Esophagus (tissue), 2 donors: ENCODE data around the gene KASH5. TPM values are rescaled to one million over a fixed set of nuclear protein-coding genes. Genes with fewer than 3 reads are reported as not detected.

Source experiments
- H3K27ac ChIP-seq, 2 donors: one replicate each; pipeline ENCODE4 v1.5.1; 2013; ENCODE audit warnings: low read depth in 2 of 2, mild to moderate bottlenecking in 2 of 2, inconsistent platforms in 1 of 2, low read length in 1 of 2, moderate library complexity in 1 of 2
- H3K27me3 ChIP-seq, 2 donors: one replicate each; pipeline ENCODE4 v1.6.1; 2013; ENCODE audit warnings: low read length in 2 of 2, control low read depth in 1 of 2, mild to moderate bottlenecking in 1 of 2; ENCODE audit not compliant: insufficient read depth in 2 of 2, control insufficient read depth in 1 of 2
- H3K36me3 ChIP-seq, 2 donors: one replicate each; pipeline ENCODE4 v1.6.1; 2013; ENCODE audit warnings: low read length in 1 of 2; ENCODE audit not compliant: control insufficient read depth in 2 of 2, insufficient read depth in 2 of 2
- H3K4me1 ChIP-seq, 2 donors: one replicate each; pipeline ENCODE4 v1.6.1; 2013; ENCODE audit warnings: low read length in 1 of 2; ENCODE audit not compliant: control insufficient read depth in 2 of 2, insufficient read depth in 2 of 2
- H3K4me3 ChIP-seq, 2 donors: one replicate each; pipeline ENCODE4 v1.5.1; 2013; ENCODE audit warnings: low read length in 2 of 2, mild to moderate bottlenecking in 2 of 2, low read depth in 1 of 2, moderate library complexity in 1 of 2
- H3K9me3 ChIP-seq, 2 donors: one replicate each; pipeline ENCODE4 v1.6.1; 2013; ENCODE audit warnings: mild to moderate bottlenecking in 2 of 2, low read depth in 1 of 2, low read length in 1 of 2, moderate library complexity in 1 of 2; ENCODE audit not compliant: control insufficient read depth in 2 of 2, insufficient read depth in 1 of 2
- WGBS, 2 donors: extraction: QIAGEN DNeasy Blood & Tissue Kit; methylation state at CpG; one replicate each; pipeline ENCODE4 v1.1.7; 2013; 5-methylcytosine and 5-hydroxymethylcytosine counted together
- polyA plus RNA-seq, 2 donors: library from polyadenylated mRNA; stranded (reverse); fragments of 200-250 nt; gene quantifications; one replicate each; pipeline ENCODE4 v1.2.3, GENCODE V29; 2013
- donor health status: healthy with polysubstance abuse.
- donor health status: Bipolar disorder and iron deficiency.

The KASH5 gene
- polyA plus RNA-seq, 2 donors: not detected

DNA sequence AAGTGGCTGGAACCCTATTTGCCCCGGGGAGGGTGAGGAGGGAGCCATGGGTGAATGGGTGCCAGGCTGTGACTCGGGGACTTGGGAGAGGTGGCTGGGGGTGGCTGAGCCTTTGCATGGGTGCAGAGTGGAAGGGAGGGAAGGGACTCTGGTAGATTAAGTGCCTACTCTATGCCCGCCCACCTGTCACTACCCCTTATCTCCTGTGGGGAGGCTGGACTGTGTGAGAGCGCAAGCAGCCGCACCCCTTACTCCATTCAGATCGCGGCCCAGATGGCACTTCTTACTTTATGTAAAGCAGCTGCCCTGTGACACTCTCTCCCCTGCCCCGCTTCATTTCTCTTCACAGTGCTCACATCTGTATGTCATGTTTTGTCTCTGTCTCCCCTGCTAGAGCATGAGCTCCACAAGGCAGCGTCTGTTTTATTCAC lies 2.9 kb downstream of the KASH5 start:
- no peaks in the 10 kb centered on the region for H3K9me3 ChIP-seq
- H3K4me3 ChIP-seq: no peak overlapping the region
- 50 to 52% methylated on average over 9 of the region's 9 CpGs for WGBS, 2 donors

DNA sequence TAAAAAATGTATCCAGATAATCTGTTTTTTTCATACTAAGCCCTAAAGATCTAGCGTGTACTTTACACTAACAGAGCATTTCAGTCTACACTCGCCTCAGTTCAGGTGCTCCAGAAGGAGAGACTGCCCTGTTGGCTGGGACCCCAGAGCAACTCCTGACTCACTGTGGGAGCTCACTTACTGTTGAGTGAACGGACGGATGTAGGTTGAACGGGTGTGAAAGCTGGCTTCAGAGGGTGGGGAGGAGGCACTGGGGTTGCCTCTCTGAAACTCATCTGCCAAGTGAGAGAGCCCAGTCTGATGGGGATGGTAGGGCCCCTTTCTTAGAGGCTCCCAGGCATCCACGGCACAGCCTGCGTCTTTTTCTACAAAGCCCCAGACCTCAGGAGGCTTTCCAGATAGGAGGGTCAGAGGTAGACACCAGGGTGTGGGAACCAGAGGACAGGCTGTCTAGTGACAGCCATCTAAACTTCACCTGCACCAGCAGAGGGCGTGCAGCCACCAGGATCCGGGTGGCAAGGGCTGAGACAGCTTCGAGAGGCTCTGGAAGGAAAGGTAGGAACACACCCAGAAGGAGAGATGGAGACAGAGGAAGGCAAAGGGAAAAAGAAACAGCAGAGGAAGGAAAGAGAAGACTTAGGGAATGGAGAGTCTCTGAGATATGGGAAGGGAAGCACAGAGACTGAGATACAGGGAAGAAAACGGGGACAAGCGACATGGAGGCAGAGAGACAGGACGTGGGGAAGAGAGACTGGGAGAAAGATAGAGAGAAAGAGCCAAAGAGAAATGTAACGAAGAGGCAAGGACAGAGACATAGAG lies 3.7 kb downstream of the KASH5 start:
- WGBS, 2 donors: 19 to 25% methylated on average over 13 to 14 of the region's 14 CpGs
- Histone ChIP-seq H3K36me3 (no peaks in the 10 kb centered on the region), H3K4me1 (no peaks in the 10 kb centered on the region), H3K27me3 (no peaks in the 10 kb centered on the region), H3K9me3 (no peaks in the 10 kb centered on the region), H3K27ac (no peak overlapping the region), H3K4me3 (no peak overlapping the region)

More for the DNA sequence above, 2.9 kb downstream of the KASH5 start:
- H3K27ac ChIP-seq: no peak overlapping the region
- H3K27me3 ChIP-seq: no peaks in the 10 kb centered on the region
- no peaks in the 10 kb centered on the region for H3K4me1 ChIP-seq
- H3K36me3 ChIP-seq: no peaks in the 10 kb centered on the region

DNA sequence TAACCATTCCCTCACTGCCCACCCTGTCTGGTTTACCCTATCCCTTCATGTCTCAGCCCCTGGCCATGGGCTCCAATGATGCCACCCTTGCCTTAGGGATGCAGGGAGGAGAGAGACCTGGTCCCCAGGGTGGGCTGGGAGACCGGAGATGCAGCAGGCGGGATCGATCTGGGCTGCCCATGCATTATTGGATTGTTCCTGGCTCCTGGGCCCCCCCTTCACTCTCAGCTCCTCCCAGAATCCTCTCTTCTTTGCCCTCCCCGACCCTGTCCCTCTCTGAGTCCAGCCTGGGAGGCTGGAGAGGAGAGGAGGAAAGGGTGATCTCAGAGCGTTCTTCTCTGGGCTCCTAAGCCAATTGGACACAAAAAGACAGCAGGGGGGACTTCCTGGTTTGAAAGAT lies 5.8 kb downstream of the KASH5 start:
- no peak overlapping the region for H3K27ac ChIP-seq
- H3K4me1 ChIP-seq: no peaks in the 10 kb centered on the region
- no peak overlapping the region for H3K4me3 ChIP-seq
- no peaks in the 10 kb centered on the region for H3K27me3 ChIP-seq
- WGBS, 2 donors: 65 to 69% methylated on average over 5 of the region's 5 CpGs
- H3K36me3 ChIP-seq: no peaks in the 10 kb centered on the region
- no peaks in the 10 kb centered on the region for H3K9me3 ChIP-seq

DNA sequence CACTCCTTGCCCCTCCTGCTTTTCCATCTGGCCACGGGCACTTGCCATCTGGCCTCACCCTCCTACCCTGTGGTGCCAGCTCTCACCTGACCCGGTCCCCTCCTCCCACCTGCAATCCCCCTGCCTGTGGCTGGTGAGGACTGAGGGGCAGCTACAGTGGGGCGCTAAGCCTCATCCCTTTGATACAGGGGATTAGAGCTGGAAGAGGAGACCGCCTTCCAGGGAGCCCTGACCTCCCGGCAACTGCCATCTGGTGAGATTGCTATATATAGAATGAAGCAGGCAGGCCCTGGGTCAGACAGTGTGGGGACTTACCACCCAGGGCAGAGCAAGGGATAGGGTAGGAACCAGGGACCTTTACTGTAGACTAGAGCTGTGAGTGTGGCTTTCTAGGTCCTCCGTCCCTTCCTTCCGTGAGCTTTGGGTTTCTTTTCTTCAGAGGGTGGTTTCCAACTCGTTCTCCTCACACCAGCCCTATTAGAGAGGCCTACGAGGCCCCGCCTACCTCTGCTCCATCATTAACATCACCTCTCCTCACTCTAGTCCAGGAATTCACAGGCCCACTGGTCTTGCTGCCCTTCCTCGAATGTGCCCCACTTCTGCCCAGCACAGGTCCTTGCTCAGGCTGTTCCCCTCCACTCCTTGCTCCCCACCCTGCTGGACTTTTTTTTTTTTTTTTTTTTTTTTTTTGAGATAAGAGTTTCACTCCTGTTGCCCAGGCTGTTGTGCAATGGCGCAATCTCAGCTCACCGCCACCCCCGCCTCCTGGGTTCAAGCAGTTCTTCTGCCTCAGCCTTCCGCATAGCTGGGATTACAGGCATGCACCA lies 7.7 kb downstream of the KASH5 start:
- 73 to 81% methylated on average over 15 of the region's 15 CpGs for WGBS, 2 donors
- Histone ChIP-seq H3K4me3 (no peak overlapping the region), H3K4me1 (no peaks in the 10 kb centered on the region), H3K27me3 (no peaks in the 10 kb centered on the region), H3K27ac (no peak overlapping the region), H3K9me3 (no peaks in the 10 kb centered on the region), H3K36me3 (no peaks in the 10 kb centered on the region)

DNA sequence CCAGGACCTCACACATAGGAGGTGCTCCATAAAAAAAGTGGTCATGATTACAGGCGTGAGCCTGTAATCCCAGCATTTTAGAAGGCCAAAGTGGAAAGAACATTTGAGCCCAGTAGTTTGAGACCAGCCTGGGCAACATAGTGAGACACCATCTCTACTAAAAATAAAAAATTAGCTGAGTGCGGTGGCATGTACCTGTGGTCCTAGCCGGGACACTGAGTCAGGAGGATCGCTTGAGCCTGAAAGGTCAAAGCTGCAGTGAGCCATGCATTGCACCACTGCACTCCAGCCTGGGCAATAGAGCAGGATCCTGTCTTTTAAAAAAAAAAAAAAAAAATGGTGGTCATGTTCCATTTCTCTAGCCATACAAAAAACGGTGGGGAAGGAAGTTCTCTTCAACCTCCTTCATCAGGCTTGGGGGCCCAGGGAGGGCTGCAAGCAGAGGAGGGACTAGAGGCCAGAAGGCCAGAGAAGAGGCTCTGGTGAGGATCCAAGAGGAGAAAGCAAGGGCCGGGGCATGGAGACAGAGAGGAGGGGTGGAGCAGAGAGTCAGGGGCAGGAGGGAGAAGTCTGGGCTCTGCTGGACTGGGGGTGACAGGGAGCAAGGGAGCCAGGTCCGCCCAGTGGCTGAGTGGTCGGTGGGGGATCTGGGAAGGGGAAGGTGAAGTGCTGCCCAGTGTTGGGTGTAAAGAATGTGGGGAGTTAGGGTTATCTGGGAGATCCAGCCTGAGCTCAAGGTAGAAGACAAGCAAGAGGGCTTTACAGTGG lies 8.9 kb downstream of the KASH5 start:
- Histone ChIP-seq H3K4me3 (no peak overlapping the region), H3K9me3 (no peaks in the 10 kb centered on the region), H3K27ac (no peak overlapping the region), H3K4me1 (no peaks in the 10 kb centered on the region), H3K27me3 (no peaks in the 10 kb centered on the region), H3K36me3 (no peaks in the 10 kb centered on the region)
- 78 to 83% methylated on average over 8 of the region's 8 CpGs for WGBS, 2 donors

DNA sequence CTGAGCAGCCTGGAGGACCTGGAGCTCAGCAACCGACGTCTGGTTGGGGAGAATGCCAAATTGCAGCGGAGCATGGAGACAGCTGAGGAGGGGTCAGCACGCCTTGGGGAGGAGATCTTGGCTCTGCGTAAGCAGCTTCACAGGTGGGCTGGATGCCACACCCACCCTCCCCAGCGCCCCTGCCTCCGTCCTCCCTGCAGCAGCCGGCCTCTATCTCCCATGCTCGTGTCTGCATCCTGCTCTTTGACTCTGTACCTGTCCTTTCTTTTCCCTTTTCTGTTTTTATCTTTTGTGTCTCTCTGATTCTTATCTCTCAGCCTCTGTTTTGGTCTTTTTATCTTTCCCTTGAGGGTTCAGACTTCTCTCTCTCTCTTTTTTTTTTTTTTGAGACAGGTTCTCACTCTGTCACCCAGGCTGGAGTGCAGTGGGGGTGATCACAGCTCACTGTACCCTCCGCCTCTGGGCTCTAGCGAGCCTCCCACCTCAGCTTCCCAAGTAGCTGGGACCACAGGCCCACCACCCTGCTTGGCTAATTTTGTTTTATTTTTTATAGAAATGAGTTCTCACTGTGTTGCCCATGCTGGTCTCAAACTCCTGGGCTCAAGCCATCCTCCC lies 10.1 kb downstream of the KASH5 start:
- no peaks in the 10 kb centered on the region for H3K36me3 ChIP-seq
- WGBS, 2 donors: 62 to 69% methylated on average over 10 to 11 of the region's 11 CpGs

DNA sequence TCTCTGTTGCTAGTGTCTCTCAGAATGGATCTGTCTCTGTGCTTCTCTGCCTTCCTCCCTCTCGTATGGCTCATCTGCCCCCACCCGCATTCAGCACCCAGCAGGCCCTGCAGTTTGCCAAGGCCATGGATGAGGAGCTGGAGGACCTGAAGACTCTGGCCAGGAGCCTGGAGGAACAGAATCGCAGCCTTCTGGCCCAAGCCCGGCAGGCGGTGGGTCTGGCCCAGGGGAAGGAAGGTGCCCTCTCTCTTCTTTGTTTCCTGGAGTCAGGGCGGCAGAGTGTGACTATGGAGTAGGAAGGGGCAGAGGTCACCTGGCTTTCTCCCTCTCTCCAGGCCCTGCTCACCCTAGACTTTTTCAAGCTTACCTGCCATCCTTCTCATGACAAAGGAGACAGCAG lies 10.9 kb downstream of the KASH5 start:
- Histone ChIP-seq H3K4me3 (no peak overlapping the region), H3K36me3 (no peaks in the 10 kb centered on the region), H3K27ac (no peak overlapping the region), H3K4me1 (no peaks in the 10 kb centered on the region), H3K27me3 (no peaks in the 10 kb centered on the region), H3K9me3 (no peaks in the 10 kb centered on the region)
- 87% methylated on average over 6 of the region's 6 CpGs for WGBS, 2 donors

More for the DNA sequence above, 10.1 kb downstream of the KASH5 start:
- Histone ChIP-seq H3K4me3 (no peak overlapping the region), H3K27me3 (no peaks in the 10 kb centered on the region), H3K27ac (no peak overlapping the region), H3K4me1 (no peaks in the 10 kb centered on the region), H3K9me3 (no peaks in the 10 kb centered on the region)

DNA sequence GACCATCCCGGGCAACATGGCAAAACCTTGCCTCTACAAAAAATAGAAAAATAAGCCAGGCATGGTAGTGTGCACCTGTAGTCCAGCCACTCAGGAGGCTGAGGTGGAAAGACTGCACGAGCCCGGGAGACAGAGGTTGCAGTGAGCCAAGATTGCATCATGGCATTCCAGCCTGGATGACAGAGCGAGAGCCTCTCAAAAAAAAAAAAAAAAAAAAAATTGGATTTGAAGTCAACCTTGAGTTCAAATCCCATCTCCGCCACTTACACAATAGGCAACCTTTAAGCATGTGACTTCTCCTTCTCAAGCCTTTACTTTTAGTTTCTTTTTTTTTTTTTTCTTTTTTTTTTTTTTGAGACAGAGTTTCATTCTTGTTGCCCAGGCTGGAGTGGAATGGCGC lies 12.0 kb downstream of the KASH5 start:
- Histone ChIP-seq H3K9me3 (no peaks in the 10 kb centered on the region), H3K4me1 (no peaks in the 10 kb centered on the region), H3K27ac (no peak overlapping the region), H3K36me3 (no peaks in the 10 kb centered on the region), H3K4me3 (no peak overlapping the region), H3K27me3 (no peaks in the 10 kb centered on the region)
- WGBS, 2 donors: 84 to 85% methylated on average over 6 of the region's 6 CpGs
